SK-N-SH (cell line): ENCODE data around the gene EMP1. TPM values are rescaled to one million over a fixed set of nuclear protein-coding genes. Genes with fewer than 3 reads are reported as not detected.

Experiments used
- CTCF ChIA-PET: fragments of 300-600, 350-600 bp; formaldehyde crosslinking; extraction: SDS; loops from one replicate; lab custom pipeline; 2021; lab: Yijun Ruan, JAX
- POLR2A ChIA-PET: fragments of 350-600 bp; sonication (Branson Sonifier 250); formaldehyde crosslinking; extraction: SDS; loops from one replicate; lab custom pipeline; 2020; ENCODE audit warnings: antibody characterized with exemption, inconsistent platforms; lab: Yijun Ruan, JAX
- DNase-seq: peaks from one replicate; pipeline ENCODE4 v3.0.0; 2012
- H2AFZ ChIP-seq: fragments of 200-600 bp; sonication (generic); 2 replicates; pipeline ENCODE4 v1.8.1; 2016; ENCODE audit warnings: antibody characterized with exemption, mild to moderate bottlenecking, low read depth
- H3F3A ChIP-seq: fragments of 200-600 bp; sonication (generic); replicated peaks from 2 replicates; pipeline ENCODE3; 2016; ENCODE audit warnings: antibody characterized with exemption, mild to moderate bottlenecking; ENCODE audit not compliant: insufficient read depth
- H3K27ac ChIP-seq, 2 experiments: fragments of 200-500 bp in 1 of 2; fragments of 200-600 bp in 1 of 2; sonication (Bioruptor generic) in 1 of 2; sonication (generic), shearing (Covaris generic) in 1 of 2; 2 replicates each; pipeline versions ENCODE4 v1.5.1 to v1.6.1; 2014 to 2016; ENCODE audit warnings: low read depth in 2 of 2, inconsistent platforms in 1 of 2, low read length in 1 of 2, mild to moderate bottlenecking in 1 of 2, mixed read lengths in 1 of 2
- H3K27me3 ChIP-seq: fragments of 200-600 bp; sonication (generic), shearing (Covaris generic); 2 replicates; pipeline ENCODE4 v1.6.1; 2016; ENCODE audit warnings: mixed run types; ENCODE audit not compliant: insufficient read depth
- H3K36me3 ChIP-seq, 2 experiments: fragments of 200-500 bp in 1 of 2; fragments of 200-600 bp in 1 of 2; sonication (Bioruptor generic) in 1 of 2; sonication (generic) in 1 of 2; replicated peaks in 1 of 2; 2 replicates each; pipeline versions ENCODE3 to v1.5.1; 2014 to 2016; ENCODE audit warnings: low read length in 1 of 2, mild to moderate bottlenecking in 1 of 2; ENCODE audit not compliant: insufficient read depth in 2 of 2, control insufficient read depth in 1 of 2
- H3K4me1 ChIP-seq, 2 experiments: fragments of 200-500 bp in 1 of 2; fragments of 200-600 bp in 1 of 2; sonication (Bioruptor generic) in 1 of 2; sonication (generic), shearing (Covaris generic) in 1 of 2; 2 replicates each; pipeline versions ENCODE4 v1.5.1 to v1.6.1; 2014 to 2016; ENCODE audit warnings: low read depth in 1 of 2, low read length in 1 of 2, mixed run types in 1 of 2; ENCODE audit not compliant: insufficient read depth in 2 of 2, control insufficient read depth in 1 of 2
- H3K4me2 ChIP-seq: fragments of 200-600 bp; sonication (generic), shearing (Covaris generic); 2 replicates; pipeline ENCODE4 v1.6.1; 2017; ENCODE audit warnings: mixed run types
- H3K4me3 ChIP-seq, 2 experiments: fragments of 200-500 bp in 1 of 2; fragments of 200-600 bp in 1 of 2; sonication (Bioruptor generic) in 1 of 2; sonication (generic), shearing (Covaris generic) in 1 of 2; 2 replicates each; pipeline versions ENCODE4 v1.5.1 to v1.8.1; 2014 to 2016; ENCODE audit warnings: low read depth in 2 of 2, inconsistent platforms in 1 of 2, low read length in 1 of 2, mild to moderate bottlenecking in 1 of 2, mixed read lengths in 1 of 2, moderate library complexity in 1 of 2
- H3K79me2 ChIP-seq: fragments of 200-600 bp; sonication (generic); 2 replicates; pipeline ENCODE4 v1.8.1; 2017; ENCODE audit warnings: mild to moderate bottlenecking; ENCODE audit not compliant: insufficient read depth
- H3K9ac ChIP-seq: fragments of 200-600 bp; sonication (generic); 2 replicates; pipeline ENCODE4 v1.6.1; 2017; ENCODE audit warnings: mixed run types
- H3K9me2 ChIP-seq: fragments of 200-600 bp; sonication (generic); 2 replicates; pipeline ENCODE4 v1.6.1; 2017; ENCODE audit warnings: mixed run types
- H3K9me3 ChIP-seq: fragments of 200-600 bp; sonication (generic); 2 replicates; pipeline ENCODE4 v1.6.1; 2017; ENCODE audit warnings: mixed run types, mild to moderate bottlenecking, moderate library complexity
- H4K20me1 ChIP-seq: fragments of 200-600 bp; sonication (generic); 2 replicates; pipeline ENCODE4 v1.6.1; 2017; ENCODE audit warnings: mild to moderate bottlenecking, mixed run types; ENCODE audit not compliant: insufficient read depth
- CTCF ChIP-seq: fragments of 200-600 bp; sonication (generic); IDR thresholded peaks from 2 replicates; pipeline ENCODE4 v1.6.1; 2017; ENCODE audit warnings: antibody characterized with exemption, mild to moderate bottlenecking, moderate library complexity
- ELF1 ChIP-seq: IDR thresholded peaks from 2 replicates; pipeline ENCODE4 v1.4.0; 2012
- GATA2 ChIP-seq: sonication (generic); formaldehyde crosslinking; IDR thresholded peaks from 2 replicates; pipeline ENCODE4 v1.5.0; 2020; ENCODE audit warnings: mild to moderate bottlenecking, missing genetic modification reagents
- JUND ChIP-seq: IDR thresholded peaks from 2 replicates; pipeline ENCODE4 v1.4.0; 2012
- REST ChIP-seq: IDR thresholded peaks from 2 replicates; pipeline ENCODE4 v1.6.1; 2012; ENCODE audit warnings: mild to moderate bottlenecking, low read depth, low read length, moderate library complexity
- SMC3 ChIP-seq: IDR thresholded peaks from 2 replicates; pipeline ENCODE4 v1.6.1; 2012; ENCODE audit warnings: low read depth, low read length, improper control_type of control experiment
- TAF1 ChIP-seq: IDR thresholded peaks from 2 replicates; pipeline ENCODE4 v1.6.1; 2012; ENCODE audit warnings: low read depth, mild to moderate bottlenecking, low read length, moderate library complexity, borderline replicate concordance
- TEAD4 ChIP-seq: IDR thresholded peaks from 2 replicates; pipeline ENCODE4 v1.4.0; 2012; ENCODE audit warnings: mild to moderate bottlenecking, borderline replicate concordance; ENCODE audit not compliant: insufficient read depth
- ZBTB33 ChIP-seq: IDR thresholded peaks from 2 replicates; pipeline ENCODE4 v1.4.0; 2012; ENCODE audit warnings: low read depth, borderline replicate concordance
- WGBS: methylation state at CpG from one replicate; pipeline ENCODE4 v1.1.6; 2017; ENCODE audit warnings: low lambda C conversion rate; 5-methylcytosine and 5-hydroxymethylcytosine counted together
- polyA plus RNA-seq, 3 experiments: library from polyadenylated mRNA; depleted of rRNA; stranded (reverse); fragments of >200 nt; gene quantifications; 2 replicates each; pipeline ENCODE4 v1.2.3, GENCODE V29; 2012

Gene EMP1
- polyA plus RNA-seq, 1 of the 3 experiments (the other 2 are of a cell fraction), result 67.4 TPM

GRCh38 chr12:13268581-13268980 is 72.1 kb downstream of the EMP1 start:
- CTCF ChIA-PET, result interaction anchor here (2.4 to 2.8 kb wide), 2 partner anchors 10 to 13 kb away, joined by 8 to 20 read pairs; no protein-coding TSS in a partner anchor
- H3K27me3 ChIP-seq, result peaks cover 31% of the 10 kb centered on the region; the same call in 1 of the 2 replicates
- no peaks in the 10 kb centered on the region for H3K9me3 ChIP-seq
- no peak overlapping the region for H3K27ac ChIP-seq
- TF ChIP-seq ELF1, result no peak
- TF ChIP-seq TEAD4, result no peak
- TF ChIP-seq CTCF, result no peak
- no peak for TF ChIP-seq JUND
- no peak for TF ChIP-seq TAF1
- TF ChIP-seq REST, result no peak
- no peak for TF ChIP-seq GATA2
- TF ChIP-seq SMC3, result no peak
- TF ChIP-seq ZBTB33, result no peak
- no peak overlapping the region for H3K9ac ChIP-seq
- no peaks in the 10 kb centered on the region for H4K20me1 ChIP-seq
- DNase-seq, result no peak
- H2AFZ ChIP-seq, result no peak overlapping the region
- H3K4me2 ChIP-seq, result no peak overlapping the region
- H3K4me1 ChIP-seq, result no peaks in the 10 kb centered on the region
- no peak overlapping the region for H3K4me3 ChIP-seq
- H3K9me2 ChIP-seq, result no peaks in the 10 kb centered on the region
- H3K36me3 ChIP-seq, result no peaks in the 10 kb centered on the region
- H3F3A ChIP-seq, result no peaks in the 10 kb centered on the region
- no peaks in the 10 kb centered on the region for H3K79me2 ChIP-seq
- POLR2A ChIA-PET, result no interaction called here
- WGBS, result 68% methylated on average over 6 of the region's 6 CpGs

Other genes starting within 250 kb of the EMP1 start
- not detected in 2 replicates for gene GPRC5D, start 244.6 kb upstream of the EMP1 start, polyA plus RNA-seq (2012; rRNA removed)
- 16.3 and 17.9 TPM in 2 replicates for gene HEBP1, start 196.5 kb upstream of the EMP1 start, polyA plus RNA-seq (2012; rRNA removed)
- 3.7 and 4.9 TPM in 2 replicates for gene FAM234B, start 152.3 kb upstream of the EMP1 start, polyA plus RNA-seq (2012; rRNA removed)
- gene GSG1, start 93.1 kb upstream of the EMP1 start, polyA plus RNA-seq (2012; rRNA removed), result 0.39 and 0.68 TPM in 2 replicates